Neural cell (in vitro differentiated cells): ENCODE results near the gene SLPI. TPM values are rescaled to one million over a fixed set of nuclear protein-coding genes. Genes with fewer than 3 reads are reported as not detected.

Experiments
- H2AFZ ChIP-seq: fragments of 200-600, 300-800 bp; sonication (generic), shearing (Covaris generic); 2 replicates; pipeline ENCODE4 v1.6.0; 2014; ENCODE audit warnings: low read depth, mild to moderate bottlenecking, antibody characterized with exemption, low read length, moderate library complexity
- H3F3A ChIP-seq: fragments of 200-600 bp; shearing (Covaris generic); 2 replicates; pipeline ENCODE4 v1.6.1; 2016; ENCODE audit warnings: mild to moderate bottlenecking, moderate library complexity, mixed read lengths, antibody characterized with exemption, low read length; ENCODE audit not compliant: insufficient read depth, poor library complexity, severe bottlenecking
- H3K27ac ChIP-seq: fragments of 200-600, 300-800 bp; sonication (generic), shearing (Covaris generic); 2 replicates; pipeline ENCODE4 v1.5.1; 2014; ENCODE audit warnings: mild to moderate bottlenecking, low read length, moderate library complexity
- H3K27me3 ChIP-seq: fragments of 300-800, 200-600 bp; sonication (generic), shearing (Covaris generic); 2 replicates; pipeline ENCODE4 v1.6.0; 2014; ENCODE audit warnings: mild to moderate bottlenecking, low read depth, low read length, moderate library complexity; ENCODE audit not compliant: insufficient read depth
- H3K36me3 ChIP-seq: fragments of 300-800, 200-600 bp; sonication (generic), shearing (Covaris generic); 2 replicates; pipeline ENCODE4 v1.5.1; 2014; ENCODE audit warnings: mild to moderate bottlenecking, antibody characterized with exemption, low read length, moderate library complexity; ENCODE audit not compliant: insufficient read depth
- H3K4me2 ChIP-seq: fragments of 300-800, 200-600 bp; sonication (generic), shearing (Covaris generic); 2 replicates; pipeline ENCODE4 v1.6.0; 2014; ENCODE audit warnings: mild to moderate bottlenecking, low read length
- H3K4me3 ChIP-seq: fragments of 300-800, 200-600 bp; sonication (generic), shearing (Covaris generic); 2 replicates; pipeline ENCODE4 v1.5.1; 2014; ENCODE audit warnings: mild to moderate bottlenecking, low read length, moderate library complexity
- H3K79me2 ChIP-seq: fragments of 200-600 bp; shearing (Covaris generic); replicated peaks from 2 replicates; pipeline ENCODE4 v1.6.0; 2014; ENCODE audit warnings: mild to moderate bottlenecking, low read length, moderate library complexity; ENCODE audit not compliant: insufficient read depth
- H3K9ac ChIP-seq: fragments of 300-800, 200-600 bp; sonication (generic), shearing (Covaris generic); 2 replicates; pipeline ENCODE4 v1.6.1; 2016; ENCODE audit warnings: mild to moderate bottlenecking, low read length, mixed read lengths
- H3K9me2 ChIP-seq: fragments of 200-600 bp; shearing (Covaris generic); 2 replicates; pipeline ENCODE4 v1.6.1; 2016; ENCODE audit warnings: mild to moderate bottlenecking, low read length, mixed read lengths; ENCODE audit not compliant: insufficient read depth
- H3K9me3 ChIP-seq: fragments of 200-600, 300-800 bp; sonication (generic), shearing (Covaris generic); 2 replicates; pipeline ENCODE4 v1.6.1; 2016; ENCODE audit warnings: mild to moderate bottlenecking, mixed run types, low read length, moderate library complexity, mixed read lengths
- H4K20me1 ChIP-seq: fragments of 200-600 bp; shearing (Covaris generic); 2 replicates; pipeline ENCODE4 v1.6.1; 2016; ENCODE audit warnings: mild to moderate bottlenecking, mixed run types; ENCODE audit not compliant: insufficient read depth
- EP300 ChIP-seq: fragments of 450-650 bp; conservative IDR thresholded peaks from 2 replicates; pipeline ENCODE4 v1.6.1; 2014; ENCODE audit warnings: antibody characterized with exemption, mild to moderate bottlenecking, moderate library complexity; ENCODE audit not compliant: poor library complexity, severe bottlenecking
- EZH2 ChIP-seq: fragments of 200-600, 300-800 bp; shearing (Covaris generic), sonication (generic); IDR thresholded peaks from 2 replicates; pipeline ENCODE4 v1.6.1; 2014; ENCODE audit warnings: antibody characterized with exemption, low read length, borderline replicate concordance, mild to moderate bottlenecking; ENCODE audit not compliant: insufficient read depth, poor library complexity, severe bottlenecking
- MXI1 ChIP-seq: fragments of 450-650 bp; conservative IDR thresholded peaks from 2 replicates; pipeline ENCODE4 v1.6.1; 2014; ENCODE audit warnings: antibody characterized with exemption, mild to moderate bottlenecking; ENCODE audit not compliant: poor library complexity, severe bottlenecking
- POLR2AphosphoS5 ChIP-seq: IDR thresholded peaks from 2 replicates; pipeline ENCODE4 v1.6.1; 2012
- RAD21 ChIP-seq: fragments of 450-650 bp; conservative IDR thresholded peaks from 2 replicates; pipeline ENCODE4 v1.6.1; 2014; ENCODE audit warnings: antibody characterized with exemption, mild to moderate bottlenecking, moderate library complexity
- SMC3 ChIP-seq: fragments of 450-650 bp; conservative IDR thresholded peaks from 2 replicates; pipeline ENCODE4 v1.6.1; 2014; ENCODE audit warnings: antibody characterized with exemption, mild to moderate bottlenecking, moderate library complexity; ENCODE audit not compliant: poor library complexity
- TAF1 ChIP-seq: IDR thresholded peaks from 2 replicates; pipeline ENCODE4 v1.6.1; 2012; ENCODE audit warnings: low read depth
- polyA plus RNA-seq: library from polyadenylated mRNA; depleted of rRNA; stranded (reverse); fragments of >200 nt; gene quantifications from 2 replicates; pipeline ENCODE4 v1.2.3, GENCODE V29; 2014
- TF ChIP-seq, protein P1 (sequence below): IDR thresholded peaks from 2 replicates; pipeline ENCODE4 v1.6.1; 2012; ENCODE audit warnings: borderline replicate concordance
- TF ChIP-seq, protein P2 (sequence below): fragments of 450-650 bp; IDR thresholded peaks from 2 replicates; pipeline ENCODE4 v1.5.1; 2014; ENCODE audit warnings: antibody characterized with exemption, mild to moderate bottlenecking, moderate library complexity; ENCODE audit not compliant: poor library complexity, severe bottlenecking

The SLPI gene
- polyA plus RNA-seq, 1 donor from 2014 or later, result not detected

DNA sequence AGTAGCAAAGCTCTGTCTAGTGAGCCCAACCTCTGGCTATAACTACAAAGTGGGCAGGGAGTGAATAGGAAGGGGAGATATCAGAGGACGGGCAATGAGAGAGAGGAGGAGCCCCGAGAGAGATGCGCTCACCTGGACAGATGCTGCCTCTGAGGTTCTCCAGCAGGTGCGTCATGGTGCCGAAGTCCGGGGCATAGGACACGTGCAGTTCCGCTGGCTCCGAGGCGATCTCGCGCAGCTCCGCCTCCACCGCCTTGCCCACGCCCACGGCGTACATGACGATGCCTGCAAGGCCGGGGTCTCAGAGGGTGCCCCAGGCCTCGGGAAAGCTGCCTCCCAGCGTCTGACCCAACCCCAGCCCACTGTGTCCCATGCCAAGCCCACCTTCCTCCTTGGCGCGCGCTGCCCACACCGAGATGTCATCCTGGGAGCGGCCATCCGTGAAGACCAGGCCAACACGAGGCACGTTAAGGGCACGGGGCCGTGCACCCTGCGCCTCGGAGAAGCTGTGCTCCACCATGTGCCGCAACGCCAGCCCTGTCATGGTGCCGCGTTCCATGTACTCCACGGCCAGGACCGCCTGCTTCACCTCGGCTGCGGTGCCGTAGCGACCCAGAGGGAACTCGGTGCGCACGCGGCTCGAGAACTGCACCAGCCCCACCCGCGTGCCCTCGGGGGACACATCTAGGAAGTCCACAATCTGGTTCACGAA lies 43.6 kb upstream of the SLPI start:
- H3K4me2 ChIP-seq, result no peak overlapping the region
- no peak overlapping the region for H3K27ac ChIP-seq
- H3K4me3 ChIP-seq, result no peak overlapping the region
- no peaks in the 10 kb centered on the region for H3K36me3 ChIP-seq
- H3K9ac ChIP-seq, result no peak overlapping the region
- peaks cover 3% of the 10 kb centered on the region for H3K9me3 ChIP-seq
- H3K79me2 ChIP-seq, result no peaks in the 10 kb centered on the region
- peaks cover 11% of the 10 kb centered on the region for H3K27me3 ChIP-seq
- no peaks in the 10 kb centered on the region for H4K20me1 ChIP-seq
- TF ChIP-seq POLR2AphosphoS5 (no peak), SMC3 (no peak), TAF1 (no peak), MXI1 (no peak), RAD21 (no peak), EZH2 (no peak), EP300 (no peak)
- TF ChIP-seq, protein P1, sequence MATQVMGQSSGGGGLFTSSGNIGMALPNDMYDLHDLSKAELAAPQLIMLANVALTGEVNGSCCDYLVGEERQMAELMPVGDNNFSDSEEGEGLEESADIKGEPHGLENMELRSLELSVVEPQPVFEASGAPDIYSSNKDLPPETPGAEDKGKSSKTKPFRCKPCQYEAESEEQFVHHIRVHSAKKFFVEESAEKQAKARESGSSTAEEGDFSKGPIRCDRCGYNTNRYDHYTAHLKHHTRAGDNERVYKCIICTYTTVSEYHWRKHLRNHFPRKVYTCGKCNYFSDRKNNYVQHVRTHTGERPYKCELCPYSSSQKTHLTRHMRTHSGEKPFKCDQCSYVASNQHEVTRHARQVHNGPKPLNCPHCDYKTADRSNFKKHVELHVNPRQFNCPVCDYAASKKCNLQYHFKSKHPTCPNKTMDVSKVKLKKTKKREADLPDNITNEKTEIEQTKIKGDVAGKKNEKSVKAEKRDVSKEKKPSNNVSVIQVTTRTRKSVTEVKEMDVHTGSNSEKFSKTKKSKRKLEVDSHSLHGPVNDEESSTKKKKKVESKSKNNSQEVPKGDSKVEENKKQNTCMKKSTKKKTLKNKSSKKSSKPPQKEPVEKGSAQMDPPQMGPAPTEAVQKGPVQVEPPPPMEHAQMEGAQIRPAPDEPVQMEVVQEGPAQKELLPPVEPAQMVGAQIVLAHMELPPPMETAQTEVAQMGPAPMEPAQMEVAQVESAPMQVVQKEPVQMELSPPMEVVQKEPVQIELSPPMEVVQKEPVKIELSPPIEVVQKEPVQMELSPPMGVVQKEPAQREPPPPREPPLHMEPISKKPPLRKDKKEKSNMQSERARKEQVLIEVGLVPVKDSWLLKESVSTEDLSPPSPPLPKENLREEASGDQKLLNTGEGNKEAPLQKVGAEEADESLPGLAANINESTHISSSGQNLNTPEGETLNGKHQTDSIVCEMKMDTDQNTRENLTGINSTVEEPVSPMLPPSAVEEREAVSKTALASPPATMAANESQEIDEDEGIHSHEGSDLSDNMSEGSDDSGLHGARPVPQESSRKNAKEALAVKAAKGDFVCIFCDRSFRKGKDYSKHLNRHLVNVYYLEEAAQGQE, result no peak
- TF ChIP-seq, protein P2, sequence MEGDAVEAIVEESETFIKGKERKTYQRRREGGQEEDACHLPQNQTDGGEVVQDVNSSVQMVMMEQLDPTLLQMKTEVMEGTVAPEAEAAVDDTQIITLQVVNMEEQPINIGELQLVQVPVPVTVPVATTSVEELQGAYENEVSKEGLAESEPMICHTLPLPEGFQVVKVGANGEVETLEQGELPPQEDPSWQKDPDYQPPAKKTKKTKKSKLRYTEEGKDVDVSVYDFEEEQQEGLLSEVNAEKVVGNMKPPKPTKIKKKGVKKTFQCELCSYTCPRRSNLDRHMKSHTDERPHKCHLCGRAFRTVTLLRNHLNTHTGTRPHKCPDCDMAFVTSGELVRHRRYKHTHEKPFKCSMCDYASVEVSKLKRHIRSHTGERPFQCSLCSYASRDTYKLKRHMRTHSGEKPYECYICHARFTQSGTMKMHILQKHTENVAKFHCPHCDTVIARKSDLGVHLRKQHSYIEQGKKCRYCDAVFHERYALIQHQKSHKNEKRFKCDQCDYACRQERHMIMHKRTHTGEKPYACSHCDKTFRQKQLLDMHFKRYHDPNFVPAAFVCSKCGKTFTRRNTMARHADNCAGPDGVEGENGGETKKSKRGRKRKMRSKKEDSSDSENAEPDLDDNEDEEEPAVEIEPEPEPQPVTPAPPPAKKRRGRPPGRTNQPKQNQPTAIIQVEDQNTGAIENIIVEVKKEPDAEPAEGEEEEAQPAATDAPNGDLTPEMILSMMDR, result no peak
- no peaks in the 10 kb centered on the region for H3F3A ChIP-seq
- no peaks in the 10 kb centered on the region for H3K9me2 ChIP-seq
- no peak overlapping the region for H2AFZ ChIP-seq

DNA sequence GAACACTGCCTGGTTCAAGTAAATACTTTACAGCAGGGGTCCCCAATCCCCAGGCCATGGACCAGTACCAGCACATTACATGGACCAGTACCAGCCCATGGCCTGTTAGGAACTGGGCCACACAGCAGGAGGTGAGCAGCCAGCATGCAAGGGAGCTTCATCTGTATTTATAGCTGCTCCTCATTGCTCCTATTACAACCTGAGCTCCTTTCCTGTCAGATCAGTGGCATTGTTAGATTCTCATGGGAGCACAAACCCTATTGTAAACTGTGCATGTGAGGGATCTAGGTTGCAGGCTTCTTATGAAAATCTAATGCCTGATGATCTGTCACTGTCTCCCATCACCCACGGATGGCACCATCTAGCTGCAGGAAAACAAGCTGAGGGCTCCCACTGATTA lies 40.3 kb upstream of the SLPI start:
- Histone ChIP-seq H4K20me1 (no peaks in the 10 kb centered on the region), H3K79me2 (no peaks in the 10 kb centered on the region), H3K9me2 (no peaks in the 10 kb centered on the region), H3K9ac (no peak overlapping the region), H3K27ac (no peak overlapping the region), H3F3A (no peaks in the 10 kb centered on the region), H2AFZ (no peak overlapping the region), H3K4me2 (no peak overlapping the region), H3K9me3 (peaks cover 3% of the 10 kb centered on the region), H3K36me3 (no peaks in the 10 kb centered on the region), H3K4me3 (no peak overlapping the region), H3K27me3 (peaks cover 14% of the 10 kb centered on the region)
- TF ChIP-seq TAF1, result no peak
- no peak for TF ChIP-seq POLR2AphosphoS5
- no peak for TF ChIP-seq EP300
- TF ChIP-seq EZH2, result no peak
- TF ChIP-seq SMC3, result no peak
- TF ChIP-seq, protein P2, result no peak
- no peak for TF ChIP-seq RAD21
- TF ChIP-seq MXI1, result no peak
- TF ChIP-seq, protein P1, result no peak
